Measurements from ENCODE around the gene SLC41A2.

GRCh38 chr12:104928036-104928745 is 29.9 kb downstream of the SLC41A2 start:
- TF ChIP-seq CTCF (IDR thresholded peaks at IDR 0.05) = no peak
- no peak for TF ChIP-seq POLR2A (IDR thresholded peaks at IDR 0.05)

All from body of pancreas (tissue), 4 donors.